A549 (cell line): Measurements from ENCODE around the gene LYZL6. TPM values are rescaled to one million over a fixed set of nuclear protein-coding genes. Genes with fewer than 3 reads are reported as not detected.

ENCODE experiments used
- ATAC-seq, 2 experiments: fragments of 200-7000 bp in 1 of 2; fragments of >200 bp in 1 of 2; cut with Nextera tagmentation in 1 of 2; cut with Tn5 transposase in 1 of 2; 3 replicates each; pipeline versions ENCODE4 v1.8.0 to v1.9.1; 2018 to 2020; ENCODE audit warnings: mild to moderate bottlenecking in 1 of 2, moderate library complexity in 1 of 2
- CTCF ChIA-PET: fragments of 300-600 bp; sonication (Branson Sonifier 250); formaldehyde crosslinking; extraction: SDS; loops from one replicate; lab custom pipeline; 2021; ENCODE audit warnings: antibody characterized with exemption, inconsistent platforms; lab: Yijun Ruan, JAX
- POLR2A ChIA-PET: fragments of 350-600 bp; formaldehyde crosslinking; extraction: SDS; loops from one replicate; lab custom pipeline; 2021; ENCODE audit warnings: antibody characterized with exemption, inconsistent platforms; lab: Yijun Ruan, JAX
- DNase-seq, 2 experiments: peaks; one replicate each; pipeline versions ENCODE4 v3.0.0 to v3.0.0-alpha.2; 2011 to 2016; ENCODE audit warnings: low read depth in 1 of 2, low spot score in 1 of 2
- FAIRE-seq: peaks from 2 replicates; lab custom pipeline; 2011; peaks lifted over from hg19 to GRCh38; lab: Jason Lieb, UNC
- H3K27ac ChIP-seq, 2 experiments: fragments of >200 bp; sonication (Bioruptor Twin); formaldehyde crosslinking; 3 replicates each; pipeline ENCODE4 v1.5.1; 2016 to 2017
- H3K4me1 ChIP-seq: fragments of >200 bp; sonication (Bioruptor Twin); formaldehyde crosslinking; 3 replicates; pipeline ENCODE4 v1.6.1; 2016
- H3K4me2 ChIP-seq: fragments of >200 bp; sonication (Bioruptor Twin); formaldehyde crosslinking; 3 replicates; pipeline ENCODE4 v1.6.1; 2016
- H3K4me3 ChIP-seq: fragments of >200 bp; sonication (Bioruptor Twin); formaldehyde crosslinking; 3 replicates; pipeline ENCODE4 v1.5.1; 2016
- H3K9me3 ChIP-seq: fragments of >200 bp; sonication (Bioruptor Twin); formaldehyde crosslinking; 3 replicates; pipeline ENCODE4 v1.6.1; 2016
- CEBPB ChIP-seq, 2 experiments: fragments of >200 bp in 1 of 2; sonication (Bioruptor Twin) in 1 of 2; formaldehyde crosslinking in 1 of 2; IDR thresholded peaks; 2 replicates each; pipeline ENCODE4 v1.6.1; 2012 to 2016
- CHD2 ChIP-seq: fragments of 150-350 bp; IDR thresholded peaks from 2 replicates; pipeline ENCODE4 v1.6.1; 2014; ENCODE audit warnings: low read length; ENCODE audit not compliant: partially characterized antibody
- EHMT2 ChIP-seq: fragments of 200-600 bp; sonication (generic); IDR thresholded peaks from 2 replicates; pipeline ENCODE4 v1.6.1; 2016; ENCODE audit warnings: antibody characterized with exemption, low read depth, mild to moderate bottlenecking, moderate library complexity
- FOSB ChIP-seq: fragments of 250-450 bp; sonication (Bioruptor Pico); IDR thresholded peaks from 2 replicates; pipeline ENCODE4 v1.5.0; 2020; ENCODE audit warnings: mild to moderate bottlenecking, moderate library complexity
- FOSL2 ChIP-seq, 2 experiments: fragments of 450-650 bp in 1 of 2; fragments of >200 bp in 1 of 2; sonication (Bioruptor Twin) in 1 of 2; formaldehyde crosslinking; IDR thresholded peaks; 2 replicates each; pipeline versions ENCODE4 v1.5.0 to v1.6.1; 2016 to 2020; ENCODE audit warnings: mild to moderate bottlenecking in 1 of 2, moderate library complexity in 1 of 2
- HDAC2 ChIP-seq: fragments of 200-600 bp; sonication (generic); IDR thresholded peaks from 2 replicates; pipeline ENCODE4 v1.6.1; 2016
- HOXA7 ChIP-seq: fragments of 250-450 bp; sonication (Bioruptor Pico); IDR thresholded peaks from 2 replicates; pipeline ENCODE4 v1.5.0; 2020; ENCODE audit warnings: mild to moderate bottlenecking, moderate library complexity
- HOXB5 ChIP-seq: fragments of 250-450 bp; sonication (Bioruptor Pico); IDR thresholded peaks from 2 replicates; pipeline ENCODE4 v1.5.0; 2020; ENCODE audit warnings: mild to moderate bottlenecking, moderate library complexity
- JUN ChIP-seq, 2 experiments: fragments of >200 bp; sonication (Bioruptor Twin); formaldehyde crosslinking; IDR thresholded peaks; 2 replicates in 1 of 2; 3 replicates in 1 of 2; pipeline ENCODE4 v1.6.1; 2016 to 2017
- KDM5A ChIP-seq: fragments of 200-600 bp; sonication (generic); IDR thresholded peaks from 2 replicates; pipeline ENCODE4 v1.6.1; 2016; ENCODE audit warnings: antibody characterized with exemption, mild to moderate bottlenecking
- NPAS2 ChIP-seq: fragments of 250-450 bp; sonication (Bioruptor Pico); IDR thresholded peaks from 2 replicates; pipeline ENCODE4 v1.8.0; 2022; ENCODE audit warnings: mild to moderate bottlenecking, moderate library complexity, borderline replicate concordance
- PBX3 ChIP-seq: IDR thresholded peaks from 2 replicates; pipeline ENCODE4 v1.6.1; 2012
- PHF8 ChIP-seq: fragments of 200-600 bp; sonication (generic); IDR thresholded peaks from 2 replicates; pipeline ENCODE4 v1.6.1; 2016; ENCODE audit warnings: low read depth, mild to moderate bottlenecking, antibody characterized with exemption, moderate library complexity, borderline replicate concordance
- RAD21 ChIP-seq, 2 experiments: fragments of >200 bp in 1 of 2; sonication (Bioruptor Twin) in 1 of 2; formaldehyde crosslinking in 1 of 2; IDR thresholded peaks in 1 of 2; conservative IDR thresholded peaks in 1 of 2; 2 replicates in 1 of 2; 3 replicates in 1 of 2; pipeline ENCODE4 v1.6.1; 2012 to 2018; ENCODE audit warnings: inconsistent platforms in 1 of 2
- RCOR1 ChIP-seq: fragments of 150-350 bp; IDR thresholded peaks from 2 replicates; pipeline ENCODE4 v1.6.1; 2014; ENCODE audit warnings: antibody characterized with exemption, low read length, low read depth
- SMC3 ChIP-seq: fragments of >200 bp; sonication (Bioruptor Twin); formaldehyde crosslinking; IDR thresholded peaks from 3 replicates; pipeline ENCODE4 v1.6.1; 2018; ENCODE audit warnings: inconsistent platforms
- SREBF2 ChIP-seq: fragments of 450-650 bp; IDR thresholded peaks from 2 replicates; pipeline ENCODE4 v1.6.1; 2014; ENCODE audit warnings: mild to moderate bottlenecking, moderate library complexity
- WGBS: methylation state at CpG from one replicate; pipeline ENCODE4 v1.1.6; 2017; ENCODE audit errors: missing lambda C conversion rate; 5-methylcytosine and 5-hydroxymethylcytosine counted together
- polyA plus RNA-seq, 4 experiments: library from polyadenylated mRNA; depleted of rRNA in 3 of 4; stranded (reverse); fragments of >200 nt; fragmentation: RNase III in 1 of 4; extraction: RNeasy Plus Mini Kit Qiagen cat#74134 plus additional on column Dnase treatment in 1 of 4; gene quantifications; 2 replicates in 3 of 4; 3 replicates in 1 of 4; pipeline ENCODE4 v1.2.3, GENCODE V29; 2011 to 2017
- TF ChIP-seq, protein P1 (sequence below): IDR thresholded peaks from 2 replicates; pipeline ENCODE4 v1.6.1; 2012; ENCODE audit warnings: low read depth, borderline replicate concordance
- TF ChIP-seq, protein P2 (sequence below): IDR thresholded peaks from 2 replicates; pipeline ENCODE4 v1.6.1; 2012
- TF ChIP-seq, protein P3 (sequence below): fragments of 250-450 bp; sonication (Bioruptor Pico); IDR thresholded peaks from 2 replicates; pipeline ENCODE4 v1.5.0; 2021; ENCODE audit warnings: mild to moderate bottlenecking, moderate library complexity, borderline replicate concordance
- TF ChIP-seq, protein P4 (sequence below): fragments of >200 bp; sonication (Bioruptor Twin); formaldehyde crosslinking; IDR thresholded peaks from 3 replicates; pipeline ENCODE4 v1.5.1; 2016

LYZL6 gene
- polyA plus RNA-seq, 2 of the 4 experiments (the other 2 are of a cell fraction), result not detected

DNA sequence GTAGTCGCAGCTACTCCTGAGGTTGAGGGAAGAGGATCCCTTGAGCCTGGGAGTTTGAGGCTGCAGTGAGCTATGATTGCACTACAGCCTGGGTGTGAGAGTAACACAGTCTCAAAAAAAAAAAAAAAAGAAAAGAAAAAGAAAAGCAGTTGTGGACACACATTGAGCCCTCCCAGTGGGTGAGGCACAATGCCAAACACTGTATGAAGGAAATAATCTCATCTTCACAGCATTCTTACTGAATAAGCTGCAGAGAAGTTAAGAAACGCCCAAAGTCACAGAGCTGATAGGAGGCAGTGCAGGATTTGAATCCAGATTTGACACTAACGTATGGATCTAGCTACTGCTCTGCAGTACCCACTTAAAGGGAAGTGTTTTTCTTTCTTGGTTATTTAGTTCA is 5.9 kb upstream of the LYZL6 start:
- TF ChIP-seq HOXA7 (no peak), FOSB (CRISPR knock-in tag) (no peak), HDAC2 (no peak)
- Histone ChIP-seq H3K4me1 (0 out of 3 replicates have a peak, but pooled peaks cover 4% of the 10 kb centered on the region), H3K4me3 (no peak overlapping the region), H3K4me2 (no peak overlapping the region), H3K27ac (no peak overlapping the region), H3K9me3 (no peaks in the 10 kb centered on the region)
- no peak for DNase-seq
- 49% methylated on average over 3 of the region's 3 CpGs for WGBS
- FAIRE-seq, result no peak
- CTCF ChIA-PET, result interaction anchor here (0.6 to 3.0 kb wide), 7 partner anchors 9 to 97 kb away, joined by 3 to 14 read pairs (median 4); no protein-coding TSS in a partner anchor
- POLR2A ChIA-PET, result no interaction called here
- 0 out of 6 replicates have a peak, but pooled peaks of 1 of the 2 experiments have one; percentile 16 for ATAC-seq

GRCh38 chr17:35948092-35948491 is 4.6 kb upstream of the LYZL6 start:
- no peak for DNase-seq
- Histone ChIP-seq H3K9me3 (no peaks in the 10 kb centered on the region), H3K4me1 (0 out of 3 replicates have a peak, but pooled peaks cover 4% of the 10 kb centered on the region), H3K4me2 (no peak overlapping the region), H3K27ac (no peak overlapping the region), H3K4me3 (no peak overlapping the region)
- ChIA-PET CTCF (interaction anchor here (0.5 to 3.4 kb wide), 21 partner anchors 9 to 610 kb away, joined by 3 to 18 read pairs (median 4); no protein-coding TSS in a partner anchor), POLR2A (no interaction called here)
- no peak for ATAC-seq
- FAIRE-seq, result no peak
- TF ChIP-seq EHMT2 (no peak), HOXA7 (no peak), SREBF2 (no peak)
- 81% methylated on average over 7 of the region's 7 CpGs for WGBS

GRCh38 chr17:35947156-35947585 is 3.7 kb upstream of the LYZL6 start:
- ATAC-seq (peak; percentile 91 to 95), FAIRE-seq (no peak), DNase-seq (peak; percentile 57 to 75)
- Histone ChIP-seq H3K4me2 (peak overlapping the region; percentile 66), H3K9me3 (no peaks in the 10 kb centered on the region), H3K27ac (peak overlapping the region; percentile 49 to 73; a peak in 5 of 6 replicates), H3K4me1 (0 out of 3 replicates have a peak, but pooled peaks cover 4% of the 10 kb centered on the region), H3K4me3 (peak overlapping the region; percentile 42)
- 8% methylated on average over 12 of the region's 12 CpGs for WGBS
- ChIA-PET CTCF (interaction anchor here (0.6 to 3.4 kb wide), 24 partner anchors 9 to 533 kb away, joined by 3 to 18 read pairs (median 4); no protein-coding TSS in a partner anchor), POLR2A (interaction anchor here (0.6 kb wide), 1 partner anchor 515 kb away, joined by 3 read pairs; no protein-coding TSS in a partner anchor)
- TF ChIP-seq RAD21 (conservative IDR thresholded peaks at IDR 0.05 in 1 of 2, IDR thresholded peaks at IDR 0.05 in 1 of 2), result peak; percentile 84 to 85
- no peak for TF ChIP-seq HDAC2
- TF ChIP-seq PBX3, result no peak
- TF ChIP-seq JUN (IDR thresholded peaks at IDR 0.05), result no peak
- TF ChIP-seq, protein P1, sequence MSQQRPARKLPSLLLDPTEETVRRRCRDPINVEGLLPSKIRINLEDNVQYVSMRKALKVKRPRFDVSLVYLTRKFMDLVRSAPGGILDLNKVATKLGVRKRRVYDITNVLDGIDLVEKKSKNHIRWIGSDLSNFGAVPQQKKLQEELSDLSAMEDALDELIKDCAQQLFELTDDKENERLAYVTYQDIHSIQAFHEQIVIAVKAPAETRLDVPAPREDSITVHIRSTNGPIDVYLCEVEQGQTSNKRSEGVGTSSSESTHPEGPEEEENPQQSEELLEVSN, result no peak
- TF ChIP-seq CEBPB (IDR thresholded peaks at IDR 0.05), result no peak
- TF ChIP-seq, protein P2, sequence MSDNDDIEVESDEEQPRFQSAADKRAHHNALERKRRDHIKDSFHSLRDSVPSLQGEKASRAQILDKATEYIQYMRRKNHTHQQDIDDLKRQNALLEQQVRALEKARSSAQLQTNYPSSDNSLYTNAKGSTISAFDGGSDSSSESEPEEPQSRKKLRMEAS, result no peak
- no peak for TF ChIP-seq EHMT2
- no peak for TF ChIP-seq RCOR1
- no peak for TF ChIP-seq KDM5A
- no peak for TF ChIP-seq HOXB5
- TF ChIP-seq FOSL2 (IDR thresholded peaks at IDR 0.05), result no peak
- no peak for TF ChIP-seq FOSL2 (CRISPR knock-in tag; IDR thresholded peaks at IDR 0.05)
- peak; percentile 59 for TF ChIP-seq SMC3
- TF ChIP-seq, protein P3, sequence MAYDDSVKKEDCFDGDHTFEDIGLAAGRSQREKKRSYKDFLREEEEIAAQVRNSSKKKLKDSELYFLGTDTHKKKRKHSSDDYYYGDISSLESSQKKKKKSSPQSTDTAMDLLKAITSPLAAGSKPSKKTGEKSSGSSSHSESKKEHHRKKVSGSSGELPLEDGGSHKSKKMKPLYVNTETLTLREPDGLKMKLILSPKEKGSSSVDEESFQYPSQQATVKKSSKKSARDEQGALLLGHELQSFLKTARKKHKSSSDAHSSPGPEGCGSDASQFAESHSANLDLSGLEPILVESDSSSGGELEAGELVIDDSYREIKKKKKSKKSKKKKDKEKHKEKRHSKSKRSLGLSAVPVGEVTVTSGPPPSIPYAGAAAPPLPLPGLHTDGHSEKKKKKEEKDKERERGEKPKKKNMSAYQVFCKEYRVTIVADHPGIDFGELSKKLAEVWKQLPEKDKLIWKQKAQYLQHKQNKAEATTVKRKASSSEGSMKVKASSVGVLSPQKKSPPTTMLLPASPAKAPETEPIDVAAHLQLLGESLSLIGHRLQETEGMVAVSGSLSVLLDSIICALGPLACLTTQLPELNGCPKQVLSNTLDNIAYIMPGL (CRISPR knock-in tag), result no peak
- TF ChIP-seq CHD2, result no peak
- no peak for TF ChIP-seq NPAS2
- no peak for TF ChIP-seq PHF8
- TF ChIP-seq, protein P4, sequence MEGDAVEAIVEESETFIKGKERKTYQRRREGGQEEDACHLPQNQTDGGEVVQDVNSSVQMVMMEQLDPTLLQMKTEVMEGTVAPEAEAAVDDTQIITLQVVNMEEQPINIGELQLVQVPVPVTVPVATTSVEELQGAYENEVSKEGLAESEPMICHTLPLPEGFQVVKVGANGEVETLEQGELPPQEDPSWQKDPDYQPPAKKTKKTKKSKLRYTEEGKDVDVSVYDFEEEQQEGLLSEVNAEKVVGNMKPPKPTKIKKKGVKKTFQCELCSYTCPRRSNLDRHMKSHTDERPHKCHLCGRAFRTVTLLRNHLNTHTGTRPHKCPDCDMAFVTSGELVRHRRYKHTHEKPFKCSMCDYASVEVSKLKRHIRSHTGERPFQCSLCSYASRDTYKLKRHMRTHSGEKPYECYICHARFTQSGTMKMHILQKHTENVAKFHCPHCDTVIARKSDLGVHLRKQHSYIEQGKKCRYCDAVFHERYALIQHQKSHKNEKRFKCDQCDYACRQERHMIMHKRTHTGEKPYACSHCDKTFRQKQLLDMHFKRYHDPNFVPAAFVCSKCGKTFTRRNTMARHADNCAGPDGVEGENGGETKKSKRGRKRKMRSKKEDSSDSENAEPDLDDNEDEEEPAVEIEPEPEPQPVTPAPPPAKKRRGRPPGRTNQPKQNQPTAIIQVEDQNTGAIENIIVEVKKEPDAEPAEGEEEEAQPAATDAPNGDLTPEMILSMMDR, result peak; percentile 90
